PC-3 (cell line): ENCODE measurements around the gene GPRC5D.
A peak's percentile ranks its signal among the peaks of the same experiment; 100 is the strongest.

Source experiments
- EZH2 ChIP-seq: fragments of 300-600 bp; sonication (generic); IDR thresholded peaks from one replicate; pipeline ENCODE4 v1.6.1; 2017; ENCODE audit warnings: antibody characterized with exemption, mild to moderate bottlenecking, low read length; ENCODE audit not compliant: unreplicated experiment
- EZH2phosphoT487 ChIP-seq: fragments of 300-600 bp; sonication (generic); IDR thresholded peaks from 2 replicates; pipeline ENCODE4 v1.6.1; 2018; ENCODE audit warnings: mild to moderate bottlenecking, antibody characterized with exemption, low read length, borderline replicate concordance
- TF ChIP-seq, protein P1 (sequence below): fragments of 300-600 bp; sonication (generic); conservative IDR thresholded peaks from 2 replicates; pipeline ENCODE4 v1.5.1; 2017; ENCODE audit warnings: antibody characterized with exemption, low read depth, mild to moderate bottlenecking, low read length

DNA sequence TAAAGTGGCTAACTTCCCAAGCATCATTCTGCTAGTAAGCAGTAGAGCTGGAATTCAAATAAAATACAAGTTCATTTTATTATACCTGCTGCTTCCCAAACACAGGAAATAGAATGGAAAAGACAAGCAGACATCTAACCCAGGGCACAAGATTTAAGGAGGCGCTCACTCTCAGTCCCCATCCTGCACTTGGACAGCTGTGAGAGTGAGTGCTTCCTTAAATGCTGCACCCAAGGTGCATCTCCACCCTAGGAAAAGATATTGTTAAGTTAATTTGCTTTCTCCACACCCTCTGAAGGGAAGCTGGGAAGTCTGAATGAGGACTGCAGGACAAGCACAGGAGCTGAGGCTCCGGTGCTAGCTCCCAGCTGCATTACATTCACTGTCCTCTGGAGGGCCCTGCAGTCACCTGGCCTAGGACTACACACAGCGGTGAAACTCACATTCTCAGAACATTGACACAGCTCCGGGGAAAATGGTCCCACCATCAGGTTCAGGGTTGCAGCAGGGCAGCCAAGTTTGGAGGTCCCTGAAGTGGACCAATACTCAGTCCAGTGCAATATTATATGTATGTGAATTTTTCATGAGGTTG, 33.9 kb upstream of the GPRC5D start:
- TF ChIP-seq, protein P1, sequence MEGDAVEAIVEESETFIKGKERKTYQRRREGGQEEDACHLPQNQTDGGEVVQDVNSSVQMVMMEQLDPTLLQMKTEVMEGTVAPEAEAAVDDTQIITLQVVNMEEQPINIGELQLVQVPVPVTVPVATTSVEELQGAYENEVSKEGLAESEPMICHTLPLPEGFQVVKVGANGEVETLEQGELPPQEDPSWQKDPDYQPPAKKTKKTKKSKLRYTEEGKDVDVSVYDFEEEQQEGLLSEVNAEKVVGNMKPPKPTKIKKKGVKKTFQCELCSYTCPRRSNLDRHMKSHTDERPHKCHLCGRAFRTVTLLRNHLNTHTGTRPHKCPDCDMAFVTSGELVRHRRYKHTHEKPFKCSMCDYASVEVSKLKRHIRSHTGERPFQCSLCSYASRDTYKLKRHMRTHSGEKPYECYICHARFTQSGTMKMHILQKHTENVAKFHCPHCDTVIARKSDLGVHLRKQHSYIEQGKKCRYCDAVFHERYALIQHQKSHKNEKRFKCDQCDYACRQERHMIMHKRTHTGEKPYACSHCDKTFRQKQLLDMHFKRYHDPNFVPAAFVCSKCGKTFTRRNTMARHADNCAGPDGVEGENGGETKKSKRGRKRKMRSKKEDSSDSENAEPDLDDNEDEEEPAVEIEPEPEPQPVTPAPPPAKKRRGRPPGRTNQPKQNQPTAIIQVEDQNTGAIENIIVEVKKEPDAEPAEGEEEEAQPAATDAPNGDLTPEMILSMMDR = peak; percentile 62
- TF ChIP-seq EZH2phosphoT487 = no peak
- no peak for TF ChIP-seq EZH2
